Mammary epithelial cell (primary cell): Measurements from ENCODE around the gene FHL5.

Experiments used
- EZH2 ChIP-seq: IDR thresholded peaks from 2 replicates; pipeline ENCODE4 v1.6.1; 2012; ENCODE audit warnings: low read length, inconsistent platforms, borderline replicate concordance
- TF ChIP-seq, protein P1 (sequence below), 2 donors: IDR thresholded peaks in 1 of 2; conservative IDR thresholded peaks in 1 of 2; 2 replicates each; pipeline ENCODE4 v1.5.1; 2011 to 2012; ENCODE audit warnings: inconsistent platforms in 2 of 2, low read length in 2 of 2, mild to moderate bottlenecking in 2 of 2, control low read depth in 1 of 2, low read depth in 1 of 2; ENCODE audit not compliant: insufficient read depth in 1 of 2; ENCODE audit errors: extremely low read depth in 1 of 2

DNA sequence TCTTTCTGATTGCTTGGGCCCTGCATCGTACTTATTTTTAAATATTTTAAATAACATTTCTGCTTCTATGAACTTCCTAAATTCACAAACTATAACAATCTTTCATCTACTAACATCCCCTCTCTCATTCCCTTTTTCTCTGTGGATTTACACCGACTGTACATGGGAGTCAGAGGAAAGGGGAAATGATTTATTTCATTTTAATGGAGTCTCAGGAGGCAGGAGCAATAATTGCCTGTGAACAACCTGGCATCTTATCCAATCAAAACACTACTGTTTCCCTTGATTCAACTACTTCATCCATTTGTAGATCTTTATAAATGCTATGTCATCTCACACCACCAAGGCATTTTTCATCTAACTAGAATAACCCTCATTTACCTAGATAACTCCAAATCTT, 89.6 kb downstream of the FHL5 start:
- TF ChIP-seq, protein P1, sequence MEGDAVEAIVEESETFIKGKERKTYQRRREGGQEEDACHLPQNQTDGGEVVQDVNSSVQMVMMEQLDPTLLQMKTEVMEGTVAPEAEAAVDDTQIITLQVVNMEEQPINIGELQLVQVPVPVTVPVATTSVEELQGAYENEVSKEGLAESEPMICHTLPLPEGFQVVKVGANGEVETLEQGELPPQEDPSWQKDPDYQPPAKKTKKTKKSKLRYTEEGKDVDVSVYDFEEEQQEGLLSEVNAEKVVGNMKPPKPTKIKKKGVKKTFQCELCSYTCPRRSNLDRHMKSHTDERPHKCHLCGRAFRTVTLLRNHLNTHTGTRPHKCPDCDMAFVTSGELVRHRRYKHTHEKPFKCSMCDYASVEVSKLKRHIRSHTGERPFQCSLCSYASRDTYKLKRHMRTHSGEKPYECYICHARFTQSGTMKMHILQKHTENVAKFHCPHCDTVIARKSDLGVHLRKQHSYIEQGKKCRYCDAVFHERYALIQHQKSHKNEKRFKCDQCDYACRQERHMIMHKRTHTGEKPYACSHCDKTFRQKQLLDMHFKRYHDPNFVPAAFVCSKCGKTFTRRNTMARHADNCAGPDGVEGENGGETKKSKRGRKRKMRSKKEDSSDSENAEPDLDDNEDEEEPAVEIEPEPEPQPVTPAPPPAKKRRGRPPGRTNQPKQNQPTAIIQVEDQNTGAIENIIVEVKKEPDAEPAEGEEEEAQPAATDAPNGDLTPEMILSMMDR (conservative IDR thresholded peaks at IDR 0.05 in 1 of 2, IDR thresholded peaks at IDR 0.05 in 1 of 2; ENCODE audit: extremely low read depth in 1 of 2, insufficient read depth in 1 of 2, low read depth in 1 of 2, low read length in 2 of 2), result no peak
- no peak for TF ChIP-seq EZH2
